Measurements from ENCODE around the gene SRRM4.
"Not testable (repeated sequence)": the region's sequence is repeated elsewhere in the genome, so short reads cannot be mapped to it uniquely, and the experiment has no call there.

Gene SRRM4

DNA sequence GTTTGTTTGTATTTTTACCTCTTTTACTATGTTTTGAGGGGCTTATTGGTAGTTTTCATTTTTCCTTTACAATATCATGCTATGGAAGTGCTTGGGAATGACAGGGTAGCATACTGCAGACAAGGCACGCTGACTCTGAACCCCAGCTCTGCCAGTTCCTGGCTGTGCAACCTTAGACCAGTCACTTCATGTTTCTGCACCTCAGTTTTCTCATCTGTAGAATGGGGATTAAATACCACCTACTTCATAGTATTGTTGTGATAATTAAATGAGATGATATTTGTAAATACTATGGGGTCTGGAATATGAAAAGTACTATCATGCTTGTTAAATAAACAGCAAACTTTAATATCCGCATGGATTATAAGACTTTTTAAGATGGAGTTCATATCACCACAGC is 35.4 kb downstream of the SRRM4 start:
- TF ChIP-seq CTCF (IDR thresholded peaks at IDR 0.05; ENCODE audit: control insufficient read depth, extremely low read depth, insufficient read depth): no peak
- no peak overlapping the region for H3K4me3 ChIP-seq (ENCODE audit: low read depth, low read length)
- no peak for DNase-seq (ENCODE audit: low read depth)

GRCh38 chr12:119019166-119019565 is 37.8 kb downstream of the SRRM4 start:
- H3K4me3 ChIP-seq (ENCODE audit: low read depth, low read length): no peak overlapping the region
- TF ChIP-seq CTCF (IDR thresholded peaks at IDR 0.05; ENCODE audit: control insufficient read depth, extremely low read depth, insufficient read depth): no peak
- DNase-seq (ENCODE audit: low read depth): no peak

DNA sequence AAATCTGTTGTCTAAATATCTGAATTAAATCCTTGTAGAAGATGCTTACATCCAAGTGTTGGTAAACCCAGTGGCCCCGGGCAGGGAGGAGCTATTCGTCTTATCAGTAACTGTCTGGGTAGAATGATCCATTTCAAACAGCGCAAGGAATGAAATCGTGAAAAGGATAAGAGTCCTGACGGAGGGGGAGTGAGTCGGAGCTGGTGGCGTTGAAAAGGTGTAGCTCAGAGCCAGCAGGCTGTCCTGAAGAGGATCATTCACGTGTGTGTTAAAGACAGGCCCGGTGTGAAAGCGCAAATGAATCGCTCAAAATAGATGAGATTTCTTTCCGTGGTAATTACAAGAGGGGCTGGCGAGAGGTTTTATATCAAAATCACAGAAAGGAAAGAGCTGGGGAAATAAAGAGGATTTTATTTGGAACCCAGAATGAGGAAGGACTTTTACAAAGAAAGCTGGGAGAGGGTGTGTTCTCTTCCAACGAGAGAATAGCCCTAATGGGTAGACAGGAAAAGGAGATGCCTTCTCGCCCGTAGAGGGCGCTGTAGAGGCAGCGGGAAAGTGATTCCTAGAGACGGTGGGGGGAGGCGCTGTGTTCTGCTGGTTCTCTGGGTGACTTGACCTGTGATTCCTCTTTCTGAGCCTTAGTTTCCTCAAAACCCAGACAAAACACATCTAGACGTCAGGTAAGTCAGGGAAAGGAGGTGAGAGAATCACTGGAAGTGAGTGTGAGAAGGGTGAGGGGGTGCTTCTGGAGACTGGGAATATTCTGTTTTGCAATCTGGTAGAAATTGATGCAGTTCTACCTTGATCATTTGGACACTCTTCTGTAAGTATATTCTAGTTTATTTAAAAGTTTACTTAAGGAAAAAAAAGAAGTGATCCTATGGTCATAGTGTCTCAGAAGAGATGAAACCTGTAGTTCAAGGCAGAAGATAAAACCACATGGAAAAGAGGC is 39.3 kb downstream of the SRRM4 start:
- TF ChIP-seq CTCF (IDR thresholded peaks at IDR 0.05; ENCODE audit: control insufficient read depth, extremely low read depth, insufficient read depth): peak; percentile 54
- H3K4me3 ChIP-seq (ENCODE audit: low read depth, low read length): no peak overlapping the region
- DNase-seq (ENCODE audit: low read depth): no peak

- no peak for TF ChIP-seq CTCF (IDR thresholded peaks at IDR 0.05; ENCODE audit: control insufficient read depth, extremely low read depth, insufficient read depth)
- no peak for DNase-seq (ENCODE audit: low read depth)
- no peak overlapping the region for H3K4me3 ChIP-seq (ENCODE audit: low read depth, low read length)
These were observed 43.0 kb downstream of the SRRM4 start for GRCh38 chr12:119024356-119024755.

DNA sequence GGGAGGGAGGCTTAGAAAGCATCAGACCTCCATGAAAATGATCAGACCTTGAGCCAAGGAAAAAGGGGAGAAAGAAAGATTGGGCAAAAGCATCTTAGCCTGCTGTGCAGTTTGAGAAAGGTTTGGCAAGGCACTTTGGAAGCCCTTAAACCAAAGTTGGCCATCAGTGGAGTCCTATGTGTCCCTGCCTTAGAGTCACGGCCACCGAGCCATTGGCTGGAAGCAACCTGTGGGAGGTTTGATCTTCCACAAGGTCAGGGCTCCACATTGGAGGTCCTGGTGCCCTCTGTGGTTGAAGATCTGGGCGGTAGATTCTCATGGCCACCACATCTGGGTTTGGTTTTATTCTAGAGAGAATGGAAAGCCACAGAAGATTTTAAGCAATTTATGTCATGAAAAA is 44.4 kb downstream of the SRRM4 start:
- no peak for TF ChIP-seq CTCF (IDR thresholded peaks at IDR 0.05; ENCODE audit: control insufficient read depth, extremely low read depth, insufficient read depth)
- no peak overlapping the region for H3K4me3 ChIP-seq (ENCODE audit: low read depth, low read length)
- DNase-seq (ENCODE audit: low read depth): no peak

GRCh38 chr12:119033332-119033731 is 52.0 kb downstream of the SRRM4 start:
- H3K4me3 ChIP-seq (ENCODE audit: low read depth, low read length); DNase-seq (ENCODE audit: low read depth): not testable (repeated sequence)

- no peak overlapping the region for H3K4me3 ChIP-seq (ENCODE audit: low read depth, low read length)
- TF ChIP-seq CTCF (IDR thresholded peaks at IDR 0.05; ENCODE audit: control insufficient read depth, extremely low read depth, insufficient read depth): peak; percentile 69
- no peak for DNase-seq (ENCODE audit: low read depth)
These were observed 55.8 kb downstream of the SRRM4 start for GRCh38 chr12:119036878-119037825.
